Right lobe of liver (tissue), 4 donors: ENCODE results near the gene NDUFAF2.

Experiments
- POLR2A ChIP-seq: fragments of 450-650 bp; IDR thresholded peaks from one replicate; pipeline ENCODE4 v1.6.1; 2017; ENCODE audit warnings: antibody characterized with exemption, mild to moderate bottlenecking
- TF ChIP-seq, protein P1 (sequence below), 4 donors: fragments of 200-600 bp in 3 of 4; fragments of 450-650 bp in 1 of 4; IDR thresholded peaks; one replicate each; pipeline versions ENCODE4 v1.5.1 to v1.8.0; 2016 to 2022; ENCODE audit warnings: antibody characterized with exemption in 4 of 4, mild to moderate bottlenecking in 2 of 4
- donor health status: DM: no; HTN: no; CAD: no.
- donor health status: DM: no; HTN: no; CAD: no.
- donor health status: DM: no; HTN: yes; CAD: no.

DNA sequence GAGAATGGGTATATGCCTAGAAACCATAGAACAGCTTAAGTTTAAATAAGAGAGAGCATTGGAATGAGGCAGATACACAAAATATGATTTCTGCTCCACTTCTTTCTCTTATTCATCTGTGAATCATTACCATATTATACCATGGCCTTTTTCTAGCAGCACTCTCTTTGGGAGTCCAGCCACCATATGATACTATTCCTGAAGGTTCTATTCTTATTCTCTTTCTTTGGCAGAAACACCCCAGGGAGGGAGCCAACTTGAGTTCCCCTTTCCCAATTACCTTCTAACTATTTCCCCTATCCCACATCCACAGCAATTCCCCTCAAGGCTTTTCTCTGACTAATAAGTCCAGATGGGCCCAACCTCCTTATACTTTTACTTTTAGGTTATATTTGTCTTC is 55.9 kb downstream of the NDUFAF2 start:
- TF ChIP-seq, protein P1, sequence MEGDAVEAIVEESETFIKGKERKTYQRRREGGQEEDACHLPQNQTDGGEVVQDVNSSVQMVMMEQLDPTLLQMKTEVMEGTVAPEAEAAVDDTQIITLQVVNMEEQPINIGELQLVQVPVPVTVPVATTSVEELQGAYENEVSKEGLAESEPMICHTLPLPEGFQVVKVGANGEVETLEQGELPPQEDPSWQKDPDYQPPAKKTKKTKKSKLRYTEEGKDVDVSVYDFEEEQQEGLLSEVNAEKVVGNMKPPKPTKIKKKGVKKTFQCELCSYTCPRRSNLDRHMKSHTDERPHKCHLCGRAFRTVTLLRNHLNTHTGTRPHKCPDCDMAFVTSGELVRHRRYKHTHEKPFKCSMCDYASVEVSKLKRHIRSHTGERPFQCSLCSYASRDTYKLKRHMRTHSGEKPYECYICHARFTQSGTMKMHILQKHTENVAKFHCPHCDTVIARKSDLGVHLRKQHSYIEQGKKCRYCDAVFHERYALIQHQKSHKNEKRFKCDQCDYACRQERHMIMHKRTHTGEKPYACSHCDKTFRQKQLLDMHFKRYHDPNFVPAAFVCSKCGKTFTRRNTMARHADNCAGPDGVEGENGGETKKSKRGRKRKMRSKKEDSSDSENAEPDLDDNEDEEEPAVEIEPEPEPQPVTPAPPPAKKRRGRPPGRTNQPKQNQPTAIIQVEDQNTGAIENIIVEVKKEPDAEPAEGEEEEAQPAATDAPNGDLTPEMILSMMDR (IDR thresholded peaks at IDR 0.05): no peak
- TF ChIP-seq POLR2A: no peak
